GM12874 (cell line): Measurements from ENCODE around the gene PAK4.

Experiments used
- CTCF ChIP-seq: IDR thresholded peaks from 2 replicates; pipeline ENCODE4 v1.5.1; 2011; ENCODE audit warnings: low read depth, mild to moderate bottlenecking, control low read depth, low read length, moderate library complexity; ENCODE audit not compliant: insufficient read depth

PAK4 gene

GRCh38 chr19:39194832-39195542, 69.4 kb downstream of the PAK4 start:
- TF ChIP-seq CTCF: no peak

- TF ChIP-seq CTCF: no peak
Observed at GRCh38 chr19:39195755-39196154, 70.2 kb downstream of the PAK4 start.

- TF ChIP-seq CTCF: no peak
Observed at GRCh38 chr19:39196320-39196719, 70.7 kb downstream of the PAK4 start.

- no peak for TF ChIP-seq CTCF
Observed at GRCh38 chr19:39196860-39197562, 71.4 kb downstream of the PAK4 start, which contains the start of gene NCCRP1. Gene NCCRP1 (plus strand): TSS chr19:39196964. CDS start chr19:39196983, 19 bp downstream.

- no peak for TF ChIP-seq CTCF
Observed at GRCh38 chr19:39197808-39198207, 72.2 kb downstream of the PAK4 start.

- no peak for TF ChIP-seq CTCF
Observed at GRCh38 chr19:39199025-39199424, 73.4 kb downstream of the PAK4 start.

- no peak for TF ChIP-seq CTCF
Observed at GRCh38 chr19:39200066-39200802, 74.6 kb downstream of the PAK4 start.
